ENCODE measurements around the gene TCF19.

TCF19 gene

GRCh38 chr6:31210741-31211532, 52.5 kb downstream of the TCF19 start:
- DNase-seq, result no peak
